AG09319 (cell line): ENCODE measurements around the gene ULBP2.
"Not testable (repeated sequence)": the region's sequence is repeated elsewhere in the genome, so short reads cannot be mapped to it uniquely, and the experiment has no call there.

ENCODE experiments used
- DNase-seq: peaks from one replicate; pipeline ENCODE4 v3.0.0-alpha.2; 2010; ENCODE audit warnings: low read depth; ENCODE audit errors: extremely low read depth
- CTCF ChIP-seq: IDR thresholded peaks from 2 replicates; pipeline ENCODE4 v1.5.1; 2011; ENCODE audit warnings: low read depth, mild to moderate bottlenecking, inconsistent platforms, low read length, moderate library complexity

ULBP2 gene

GRCh38 chr6:149951096-149951495 lies 9.3 kb downstream of the ULBP2 start:
- DNase-seq: no peak
- TF ChIP-seq CTCF: no peak

- no peak for DNase-seq
- TF ChIP-seq CTCF: no peak
Observed at GRCh38 chr6:149951626-149952025, 9.8 kb downstream of the ULBP2 start.

- DNase-seq: not testable (repeated sequence)
Observed at GRCh38 chr6:149953390-149953789, 11.6 kb downstream of the ULBP2 start.

- DNase-seq: not testable (repeated sequence)
Observed at GRCh38 chr6:149953934-149954327, 12.1 kb downstream of the ULBP2 start.

- DNase-seq: not testable (repeated sequence)
Observed at GRCh38 chr6:149954328-149954983, 12.6 kb downstream of the ULBP2 start.

- DNase-seq: not testable (repeated sequence)
Observed at GRCh38 chr6:149954984-149955653, 13.3 kb downstream of the ULBP2 start.

- not testable (repeated sequence) for DNase-seq
Observed at GRCh38 chr6:149955654-149956317, 14.0 kb downstream of the ULBP2 start.

- not testable (repeated sequence) for DNase-seq
Observed at GRCh38 chr6:149958124-149958523, 16.3 kb downstream of the ULBP2 start.

- not testable (repeated sequence) for DNase-seq
Observed at GRCh38 chr6:149959806-149960205, 18.0 kb downstream of the ULBP2 start.

- TF ChIP-seq CTCF: no peak
- no peak for DNase-seq
Observed at GRCh38 chr6:149960488-149960887, 18.7 kb downstream of the ULBP2 start.

GRCh38 chr6:149961728-149962425 lies 20.1 kb downstream of the ULBP2 start:
- no peak for DNase-seq

More at GRCh38 chr6:149961728-149962425, 20.1 kb downstream of the ULBP2 start:
- TF ChIP-seq CTCF: peak; percentile 7
